NCI-H526 treated with DMSO at 0.1 percent for 48 hours (cell line): ENCODE measurements around the gene PRSS35.
"Not testable (repeated sequence)": the region's sequence is repeated elsewhere in the genome, so short reads cannot be mapped to it uniquely, and the experiment has no call there.

ENCODE experiments used
- DNase-seq: peaks from one replicate; lab custom pipeline; 2025; lab: John Stamatoyannopoulos, UW

Gene PRSS35

DNA sequence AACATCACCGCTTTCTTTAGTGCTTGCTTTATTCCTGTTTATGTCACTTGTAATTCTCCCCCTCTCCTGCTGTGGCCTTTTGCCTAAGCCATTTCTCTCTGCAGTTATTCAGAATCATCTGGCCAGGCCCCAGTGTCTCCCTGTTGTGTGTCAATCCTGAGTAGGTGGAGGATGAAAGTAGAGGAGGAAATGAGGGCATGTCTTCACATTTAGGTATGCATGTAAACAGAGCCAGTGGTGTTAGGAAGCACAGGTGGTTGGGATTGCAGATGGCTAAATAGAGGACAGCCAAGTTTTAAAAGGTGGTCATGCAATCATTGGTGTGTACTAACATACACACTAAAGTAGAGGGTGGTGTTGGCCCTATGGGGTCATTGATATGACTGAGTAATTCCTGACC lies 5.2 kb downstream of the PRSS35 start:
- DNase-seq = no peak

DNA sequence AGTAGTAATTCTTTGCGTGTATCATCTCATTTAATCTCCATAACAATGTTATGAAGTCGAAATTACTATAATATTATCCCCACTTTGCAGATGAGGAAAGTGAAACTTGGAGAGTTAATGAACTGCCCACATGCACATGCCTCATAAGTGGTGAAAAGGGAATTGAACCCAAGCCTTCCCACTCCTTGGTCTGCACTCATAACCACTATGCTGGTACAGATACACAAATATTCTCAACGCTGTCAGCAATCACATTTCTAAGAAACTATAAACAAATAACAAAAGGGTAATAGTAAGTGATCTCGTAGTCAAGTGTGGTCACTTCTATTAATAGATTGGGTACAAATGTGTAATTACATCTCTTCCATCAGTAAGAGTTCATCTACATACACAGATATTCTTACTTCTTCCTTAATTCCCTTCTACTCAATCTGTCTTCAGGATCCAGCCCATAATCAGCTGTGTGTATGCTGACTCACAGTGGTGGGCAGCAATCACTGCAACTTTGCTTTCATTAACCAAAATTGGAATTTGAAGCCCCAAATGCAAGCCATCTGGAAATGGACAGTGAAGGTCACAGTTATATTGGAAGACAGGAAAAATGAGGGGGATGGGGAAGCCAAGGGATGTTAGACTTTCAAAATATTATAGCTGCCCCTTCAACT lies 6.6 kb downstream of the PRSS35 start:
- DNase-seq = no peak

DNA sequence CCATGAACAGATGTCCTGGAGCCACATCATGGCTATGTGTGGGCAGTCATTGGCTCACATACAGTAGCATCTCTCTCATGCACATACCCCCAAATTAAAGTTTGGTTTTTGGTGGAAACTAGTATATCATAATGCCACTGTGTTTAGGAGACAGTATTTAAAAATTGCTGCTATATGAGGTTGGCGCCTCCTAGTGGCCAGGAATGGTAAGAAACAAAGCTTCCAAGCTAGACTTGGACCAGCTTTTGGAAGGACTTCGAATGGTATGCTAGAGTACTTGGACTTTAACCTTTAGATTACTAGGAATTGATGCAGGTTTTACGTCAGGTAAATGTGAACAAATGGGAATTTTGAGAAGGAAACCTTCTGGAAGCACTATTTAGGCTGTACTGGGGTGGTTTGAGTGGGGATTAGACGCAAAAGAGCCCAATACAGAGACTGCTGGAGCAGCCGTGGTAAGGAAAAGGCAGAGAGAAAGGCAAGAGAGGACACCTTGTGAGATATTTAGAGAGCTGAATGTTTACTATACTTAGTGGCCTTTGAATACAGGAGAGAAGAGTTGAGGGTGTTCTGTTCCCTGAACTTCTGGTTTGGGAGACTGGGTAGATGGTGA lies 23.8 kb downstream of the PRSS35 start:
- no peak for DNase-seq

DNA sequence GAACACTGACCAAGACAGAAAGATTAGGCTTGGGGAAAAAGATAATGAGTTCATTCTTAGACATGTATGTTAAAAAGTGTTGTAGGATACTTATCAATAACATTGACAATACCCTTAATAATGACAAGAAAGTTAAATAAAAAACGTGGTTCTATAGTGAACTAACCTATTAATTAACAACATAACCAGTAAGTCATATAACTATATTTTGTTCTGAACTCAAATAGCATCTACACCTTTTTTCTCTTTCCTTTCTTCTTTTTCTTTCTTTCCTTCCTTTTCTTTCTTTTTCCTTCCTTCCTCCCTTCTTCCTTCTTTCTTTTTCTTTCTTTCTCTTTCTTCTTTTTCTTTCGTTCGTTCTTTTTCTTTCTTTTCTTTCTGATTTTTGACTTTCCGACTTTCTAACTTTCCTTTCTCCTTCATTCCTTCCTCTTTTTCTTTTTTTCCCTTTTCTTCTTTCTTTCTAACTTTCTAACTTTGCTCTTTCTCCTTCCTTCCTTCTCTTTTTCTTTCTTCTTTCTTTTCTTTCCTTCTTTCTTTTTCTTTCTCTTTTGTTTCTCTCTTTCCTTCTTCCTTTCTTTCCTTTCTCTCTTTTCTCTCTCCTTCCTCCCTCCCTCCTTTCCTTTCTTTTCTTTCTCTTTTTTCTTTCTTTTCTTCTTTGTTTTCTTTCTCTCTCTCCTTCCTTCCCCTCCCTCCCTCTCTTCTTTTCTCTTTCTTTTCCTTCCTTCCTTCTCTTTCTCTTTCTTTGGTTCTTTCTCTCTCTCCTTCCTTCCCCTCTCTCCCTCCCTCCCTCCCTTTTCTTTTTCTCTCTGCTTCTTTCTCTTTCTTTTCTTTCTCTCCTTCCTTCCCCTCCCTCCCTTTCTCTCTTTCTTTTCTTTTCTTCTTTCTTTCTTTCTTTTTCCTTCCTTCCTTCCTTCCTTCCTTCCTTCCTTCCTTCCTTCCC lies 24.6 kb downstream of the PRSS35 start:
- DNase-seq = no peak

DNA sequence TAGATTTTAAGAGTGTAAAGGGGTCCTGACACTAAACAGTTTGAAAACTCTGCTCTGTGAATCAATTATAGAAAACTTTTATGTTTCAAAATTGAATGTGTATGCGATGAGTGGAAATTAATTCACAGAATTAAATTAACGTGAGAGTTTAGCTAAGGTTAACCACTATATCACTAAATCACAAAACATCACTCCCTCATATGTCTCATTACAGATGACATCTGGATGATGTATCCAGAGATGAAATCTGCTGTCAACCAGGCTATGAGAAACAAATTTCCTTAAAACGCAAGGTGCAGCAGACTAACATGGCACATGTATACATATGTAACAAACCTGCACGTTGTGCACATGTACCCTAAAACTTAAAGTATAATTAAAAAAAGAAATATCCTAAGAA lies 27.3 kb downstream of the PRSS35 start:
- no peak for DNase-seq

DNA sequence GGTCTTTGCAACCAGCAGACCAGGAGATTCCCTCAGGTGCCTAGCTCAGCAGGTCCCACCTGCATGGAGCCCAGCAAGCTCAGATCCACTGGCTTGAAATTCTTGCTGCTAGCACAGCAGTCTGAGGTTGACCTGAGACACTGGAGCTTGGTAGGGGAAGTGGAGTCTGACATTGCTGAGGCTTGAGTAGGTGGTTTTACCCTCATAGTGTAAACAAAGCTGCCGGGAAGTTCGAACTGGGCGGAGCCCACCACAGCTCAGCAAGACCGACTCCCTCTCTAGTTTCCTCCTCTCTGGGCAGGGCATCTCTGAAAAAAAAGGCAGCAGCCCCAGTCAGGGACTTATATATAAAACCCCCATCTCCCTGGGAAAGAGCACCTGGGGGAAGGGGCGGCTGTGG lies 34.3 kb downstream of the PRSS35 start:
- DNase-seq = no peak

DNA sequence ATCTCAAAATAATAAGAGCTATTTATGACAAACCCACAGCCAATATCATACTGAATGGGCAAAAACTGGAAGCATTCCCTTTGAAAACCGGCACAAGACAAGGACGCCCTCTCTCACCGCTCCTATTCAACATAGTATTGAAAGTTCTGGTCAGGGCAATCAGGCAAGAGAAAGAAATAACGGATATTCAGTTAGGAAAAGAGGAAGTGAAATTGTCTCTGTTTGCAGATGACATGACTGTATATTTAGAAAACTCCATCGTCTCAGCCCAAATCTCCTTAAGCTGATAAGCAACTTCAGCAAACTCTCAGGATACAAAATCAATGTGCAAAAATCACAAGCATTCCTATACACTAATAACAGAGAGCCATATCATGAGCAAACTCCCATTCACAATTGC lies 38.1 kb downstream of the PRSS35 start:
- not testable (repeated sequence) for DNase-seq

DNA sequence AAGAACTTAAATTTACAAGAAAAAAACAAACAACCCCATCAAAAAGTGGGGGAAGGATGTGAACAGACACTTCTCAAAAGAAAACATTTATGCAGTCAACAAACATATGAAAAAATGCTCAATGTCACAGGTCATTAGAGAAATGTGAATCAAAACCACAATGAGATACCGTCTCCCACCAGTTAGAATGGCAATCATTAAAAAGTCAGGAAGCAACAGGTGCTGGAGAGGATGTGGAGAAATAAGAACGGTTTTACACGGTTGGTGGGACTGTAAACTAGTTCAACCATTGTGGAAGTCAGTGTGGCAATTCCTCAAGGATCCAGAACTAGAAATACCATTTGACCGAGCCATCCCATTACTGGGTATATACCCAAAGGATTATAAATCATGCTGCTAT lies 39.4 kb downstream of the PRSS35 start:
- not testable (repeated sequence) for DNase-seq

DNA sequence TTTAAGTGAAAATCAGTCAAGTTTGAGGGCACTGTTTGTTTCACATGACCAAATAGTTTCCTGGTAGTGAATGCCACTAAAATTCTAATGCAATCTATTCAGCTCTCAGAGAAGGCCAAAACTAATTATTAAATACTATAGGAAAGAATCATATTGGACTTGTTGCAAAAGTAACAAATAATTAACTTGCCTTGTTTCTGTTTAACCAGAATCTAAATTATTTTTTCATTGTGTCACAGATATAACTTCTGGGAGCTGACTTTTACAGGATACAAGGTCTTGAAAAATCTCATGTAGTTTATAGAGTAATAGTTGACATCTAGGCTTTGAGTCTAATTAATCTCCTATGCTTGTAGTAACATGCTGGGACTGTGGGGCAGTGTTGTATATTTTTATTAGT lies 44.5 kb downstream of the PRSS35 start:
- DNase-seq = no peak

DNA sequence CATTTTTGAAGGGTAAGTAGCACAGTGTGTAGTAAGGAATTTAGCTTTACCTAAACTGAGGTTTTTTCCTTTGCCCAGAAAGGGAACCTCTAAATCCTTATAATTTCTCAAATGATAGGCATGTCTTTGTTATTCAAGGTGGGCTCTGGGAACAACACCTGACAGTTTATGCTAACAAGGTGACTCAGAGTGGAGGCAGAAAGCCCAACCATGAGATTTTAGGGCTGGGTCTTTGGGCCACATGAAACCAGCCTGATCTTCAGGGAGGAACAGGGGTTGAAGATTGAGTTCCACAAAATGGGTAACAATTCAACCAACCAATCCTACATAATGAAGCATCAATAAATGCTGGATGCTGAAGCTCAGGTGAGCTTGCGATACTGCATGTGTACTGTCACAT lies 46.6 kb downstream of the PRSS35 start:
- DNase-seq = no peak

DNA sequence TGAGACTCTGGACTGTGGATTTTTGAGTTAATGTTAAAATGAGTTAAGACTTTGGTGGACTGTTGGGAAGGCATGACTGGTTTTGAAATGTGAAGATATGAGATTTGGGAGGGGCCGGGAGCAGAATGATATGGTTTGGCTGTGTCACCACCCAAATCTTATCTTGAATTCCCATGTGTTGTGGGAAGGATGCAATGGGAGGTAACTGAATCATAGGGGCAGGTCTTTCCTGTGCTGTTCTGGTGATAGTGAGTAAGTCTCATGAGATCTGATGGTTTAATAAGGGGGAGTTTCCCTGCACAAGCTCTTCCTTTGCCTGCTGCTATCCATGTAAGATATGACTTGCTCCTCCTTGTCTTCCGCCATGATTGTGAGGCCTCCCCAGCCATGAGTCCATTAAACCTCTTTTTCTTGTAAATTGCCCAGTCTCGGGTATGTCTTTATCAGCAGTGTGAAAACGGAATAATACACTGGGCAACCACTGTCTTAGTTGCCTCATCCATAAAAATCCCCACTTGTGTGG lies 59.4 kb downstream of the PRSS35 start:
- DNase-seq = not testable (repeated sequence)

DNA sequence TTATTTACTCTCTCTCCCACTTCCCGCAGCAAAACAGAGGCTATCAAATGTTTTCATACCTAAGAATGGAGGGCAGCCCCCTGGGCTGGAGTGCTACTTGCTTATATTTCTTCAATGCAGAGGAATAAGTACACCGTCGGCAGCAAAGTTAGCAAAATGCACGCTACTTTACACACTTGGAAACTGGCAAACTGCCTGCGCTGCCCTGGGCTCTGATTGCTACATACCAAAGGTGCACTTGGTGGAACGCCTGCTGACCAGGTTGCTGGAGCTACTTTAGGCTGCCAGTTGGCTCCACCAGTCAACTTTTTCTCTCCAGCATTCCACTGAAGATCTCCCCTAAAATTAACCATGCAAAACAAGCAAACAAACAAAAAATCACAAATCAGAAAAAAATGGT lies 62.4 kb downstream of the PRSS35 start:
- DNase-seq = no peak
